KOPT-K1 (cell line): ENCODE measurements around the gene LTBR.
A peak's percentile ranks its signal among the peaks of the same experiment; 100 is the strongest.
"Not testable (repeated sequence)": the region's sequence is repeated elsewhere in the genome, so short reads cannot be mapped to it uniquely, and the experiment has no call there.

Source experiments
- H3K27ac ChIP-seq: fragments of 200-600 bp; sonication (generic); 2 replicates; pipeline ENCODE4 v1.5.1; 2016; ENCODE audit warnings: antibody characterized with exemption, mild to moderate bottlenecking, low read depth, low read length; ENCODE audit not compliant: poor library complexity, severe bottlenecking
- H3K36me3 ChIP-seq: fragments of 200-600 bp; sonication (generic); 2 replicates; pipeline ENCODE4 v1.5.1; 2017; ENCODE audit warnings: antibody characterized with exemption, mild to moderate bottlenecking, low read length, moderate library complexity; ENCODE audit not compliant: insufficient read depth
- H3K9me3 ChIP-seq: fragments of 200-600 bp; sonication (generic); 2 replicates; pipeline ENCODE4 v1.5.1; 2017; ENCODE audit warnings: antibody characterized with exemption, low read length, mild to moderate bottlenecking; ENCODE audit not compliant: insufficient read depth, poor library complexity, severe bottlenecking

The LTBR gene

DNA sequence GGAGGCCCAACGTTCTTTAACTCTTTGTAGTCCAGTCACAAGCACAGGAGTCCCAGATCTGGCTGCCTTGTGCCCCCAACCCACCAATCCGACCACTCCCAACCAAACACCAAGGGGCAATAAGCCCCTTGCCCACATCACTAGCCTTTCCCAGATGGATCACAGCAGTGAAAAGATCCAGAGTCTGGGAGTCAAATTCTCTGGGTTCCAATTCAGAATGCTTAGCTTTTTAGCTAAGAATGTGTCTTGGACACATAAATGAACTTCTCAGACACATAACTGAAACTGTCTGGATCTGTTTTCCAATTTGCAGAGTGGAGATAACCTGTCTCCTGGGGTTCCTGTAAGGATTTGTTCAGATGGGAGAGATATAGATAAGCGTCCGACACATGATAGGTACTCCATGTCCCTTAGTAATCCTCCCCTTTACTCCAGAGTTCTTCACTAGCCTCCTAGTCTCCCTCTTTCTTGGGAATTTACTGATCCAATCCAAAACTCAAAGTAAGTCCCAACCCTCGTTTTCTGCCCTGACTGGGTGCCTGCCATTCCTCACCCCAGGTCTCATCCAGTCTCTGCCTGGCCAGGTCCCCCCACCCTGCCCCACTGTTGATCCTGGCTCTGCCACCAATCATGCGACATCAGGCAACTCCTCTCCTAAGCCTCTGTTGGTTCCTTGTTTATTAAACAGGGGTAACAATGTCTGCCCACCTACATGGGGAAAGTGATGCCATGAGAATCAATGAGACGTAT, 41.6 kb upstream of the LTBR start:
- Histone ChIP-seq H3K36me3 (no peaks in the 10 kb centered on the region), H3K27ac (peak overlapping the region; percentile 99), H3K9me3 (no peaks in the 10 kb centered on the region)

DNA sequence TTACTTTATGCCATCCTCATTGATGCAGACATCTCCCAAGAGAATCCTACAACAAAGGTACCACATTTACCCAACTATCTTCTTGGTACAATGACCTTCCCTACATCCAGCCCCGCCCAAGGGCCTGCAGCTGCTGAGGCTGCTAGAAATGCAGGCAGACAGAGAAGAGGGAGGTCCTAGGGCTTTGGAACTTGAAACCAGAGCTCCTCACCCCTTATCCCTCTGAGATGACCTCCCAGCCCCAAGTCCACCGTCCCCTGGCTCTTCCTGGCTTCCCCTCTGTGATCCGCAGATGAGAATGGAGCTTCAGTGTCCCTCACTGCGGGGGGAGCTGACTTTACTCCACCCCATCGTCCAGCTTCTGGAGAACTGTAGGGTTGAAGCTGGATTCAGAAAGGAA, 40.4 kb upstream of the LTBR start:
- Histone ChIP-seq H3K36me3 (no peaks in the 10 kb centered on the region), H3K27ac (peak overlapping the region; percentile 99), H3K9me3 (no peaks in the 10 kb centered on the region)

DNA sequence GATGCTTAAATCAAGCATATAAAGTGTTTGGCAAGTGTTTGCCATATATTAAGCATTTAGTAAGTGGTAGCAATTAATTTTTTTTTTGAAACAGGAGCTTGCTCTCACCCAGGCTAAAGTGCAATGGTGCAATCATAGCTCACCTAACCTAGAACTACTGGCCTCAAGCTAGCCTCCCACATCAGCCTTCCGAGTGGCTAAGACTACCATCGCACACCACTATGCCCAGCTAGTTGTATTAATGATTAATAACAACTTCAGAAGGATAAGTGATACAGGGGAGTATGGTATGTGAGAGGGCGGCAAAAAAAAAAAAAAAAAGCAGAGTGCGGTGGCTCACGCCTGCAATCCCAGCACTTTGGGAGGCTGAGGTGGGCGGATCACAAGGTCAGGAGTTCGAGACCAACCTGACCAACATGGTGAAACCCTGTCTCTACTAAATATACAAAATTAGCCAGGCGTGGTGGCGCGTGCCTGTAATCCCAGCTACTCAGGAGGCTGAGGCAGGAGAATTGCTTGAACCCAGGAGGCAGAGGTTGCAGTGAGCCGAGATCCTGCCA, 39.8 kb upstream of the LTBR start:
- not testable (repeated sequence) for H3K36me3 ChIP-seq, H3K9me3 ChIP-seq
- H3K27ac ChIP-seq: peak overlapping the region; percentile 99

DNA sequence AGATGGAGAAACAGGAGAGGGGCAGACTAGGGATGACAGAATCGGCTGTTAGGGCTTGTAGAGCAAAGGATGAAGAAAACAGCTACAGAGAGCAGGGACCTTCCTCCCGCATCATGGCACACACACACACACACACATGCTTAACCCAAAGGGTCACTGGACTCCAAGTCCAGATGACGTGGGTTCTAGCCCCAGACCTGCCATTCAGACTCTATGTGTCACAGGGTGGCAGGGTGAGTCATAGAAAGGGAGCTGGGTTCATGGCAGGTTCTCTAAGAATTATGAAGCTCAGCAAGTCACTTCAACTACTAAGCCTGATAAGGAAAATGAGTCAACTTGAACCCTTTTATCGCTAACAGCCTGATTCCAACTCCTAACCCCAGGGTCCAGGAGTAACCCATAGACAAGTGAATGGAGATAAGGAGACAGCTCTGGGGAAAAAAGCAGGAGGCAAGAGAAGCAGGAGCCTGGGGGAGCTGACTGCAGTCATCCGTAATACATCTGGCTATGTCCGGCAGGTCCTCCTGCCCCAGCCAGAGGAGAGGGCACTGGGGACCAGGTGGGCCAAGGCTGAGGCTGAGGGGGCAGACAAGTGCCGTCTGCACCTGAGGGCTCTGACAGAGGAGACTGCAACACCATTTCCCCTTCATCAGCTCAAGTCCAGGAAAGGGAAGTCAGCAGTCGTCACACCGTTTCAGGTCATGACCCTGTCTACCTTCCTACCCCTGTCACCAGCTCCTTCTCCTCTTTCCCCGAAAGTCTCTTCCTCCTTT, 38.5 kb upstream of the LTBR start:
- H3K9me3 ChIP-seq: no peaks in the 10 kb centered on the region
- H3K27ac ChIP-seq: peak overlapping the region; percentile 84
- H3K36me3 ChIP-seq: no peaks in the 10 kb centered on the region

DNA sequence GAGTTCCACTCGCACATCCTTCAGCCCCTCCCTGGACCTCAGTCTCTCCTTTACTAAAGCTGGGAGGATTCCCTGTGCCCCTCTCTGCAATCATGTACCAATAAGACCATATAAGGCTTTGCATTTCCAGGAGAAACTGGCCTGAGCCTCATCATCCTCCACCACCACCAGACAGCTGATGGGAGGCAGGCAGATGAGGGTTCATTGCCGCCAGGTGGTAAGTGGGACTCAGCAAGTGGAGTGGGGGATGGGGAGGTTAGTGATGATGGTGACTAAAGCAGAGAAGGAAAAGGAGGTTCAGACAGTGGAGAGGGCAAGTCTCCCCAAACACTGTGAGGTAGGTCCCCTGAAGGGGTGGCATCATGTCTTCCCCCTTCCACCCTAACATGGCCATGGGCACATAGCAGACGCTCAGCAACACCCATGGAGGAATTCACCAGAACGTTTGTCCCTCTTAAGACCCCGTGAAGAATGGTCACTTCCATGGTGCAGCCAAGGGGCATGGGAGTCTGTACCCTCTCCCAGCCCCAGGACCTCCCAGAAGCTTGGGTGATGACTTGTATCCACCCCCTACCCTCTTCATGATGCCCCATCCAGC, 37.6 kb upstream of the LTBR start:
- Histone ChIP-seq H3K27ac (peak overlapping the region; percentile 84), H3K36me3 (no peaks in the 10 kb centered on the region), H3K9me3 (no peaks in the 10 kb centered on the region)

DNA sequence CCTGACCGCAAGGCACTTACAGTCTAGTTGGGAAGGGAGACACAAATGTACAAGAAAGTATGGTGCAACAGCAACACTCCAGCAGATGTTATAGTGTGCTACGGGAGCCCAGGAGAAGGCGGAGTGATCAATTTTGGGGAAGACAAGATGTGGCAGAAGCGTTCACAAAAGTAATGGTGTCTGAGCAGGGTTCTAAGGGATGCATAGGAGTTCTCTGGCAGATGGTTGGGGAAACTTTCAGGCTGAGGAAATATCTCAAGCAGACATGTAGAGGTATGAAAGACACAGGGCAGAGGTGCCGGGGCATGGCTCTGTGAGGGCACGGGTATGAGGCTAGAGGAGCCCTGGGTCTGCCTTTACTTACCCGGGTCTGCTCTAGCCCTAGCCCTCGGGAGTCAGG, 37.0 kb upstream of the LTBR start:
- Histone ChIP-seq H3K9me3 (no peaks in the 10 kb centered on the region), H3K27ac (peak overlapping the region; percentile 84), H3K36me3 (no peaks in the 10 kb centered on the region)

DNA sequence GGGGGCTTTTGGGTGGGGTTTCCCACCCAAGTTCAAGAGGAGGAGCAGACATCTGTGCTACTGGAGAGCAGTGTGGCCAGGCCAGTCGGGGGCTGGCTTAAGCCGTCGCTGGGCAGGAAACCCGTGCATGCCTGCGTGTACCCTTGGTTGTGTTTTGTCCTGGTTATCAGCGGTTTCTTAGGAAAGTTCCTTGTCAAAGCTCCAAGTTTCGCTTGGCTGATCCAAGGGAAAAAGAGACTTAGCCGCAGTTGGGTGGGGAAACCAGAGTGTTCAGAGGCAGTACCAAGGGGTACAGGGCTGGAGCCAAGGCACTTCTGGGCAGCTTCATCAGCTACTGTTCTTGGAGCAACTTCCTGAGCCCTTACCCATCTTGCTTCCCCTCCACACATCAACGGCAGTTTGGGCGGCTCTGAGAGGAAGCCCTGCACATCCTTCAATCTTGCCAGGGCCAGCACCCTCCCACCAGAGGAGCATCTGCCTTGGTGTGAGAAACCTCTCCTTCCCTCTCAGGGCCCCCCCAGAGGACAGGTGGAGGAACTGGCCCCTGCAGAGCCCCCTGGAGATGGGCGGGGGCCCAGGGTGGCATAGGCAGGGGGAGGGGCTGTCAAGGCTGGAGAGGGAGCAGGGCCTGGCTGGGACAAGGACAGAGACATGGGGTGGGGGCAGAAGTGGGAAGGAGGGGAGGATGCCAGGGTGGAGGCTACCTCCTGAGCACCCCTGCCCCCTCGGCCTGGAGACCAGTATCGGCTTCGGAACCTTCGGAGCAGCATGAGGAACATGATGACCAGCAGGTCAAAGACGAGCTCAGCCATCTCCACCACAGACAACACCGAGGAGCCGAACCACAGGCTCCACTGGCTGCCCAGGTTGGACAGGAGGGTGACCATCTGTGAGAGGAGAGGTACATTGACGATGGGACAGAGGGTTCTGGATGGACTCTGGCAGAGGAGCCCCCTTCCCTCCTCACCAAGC, 36.3 kb upstream of the LTBR start:
- H3K9me3 ChIP-seq: no peaks in the 10 kb centered on the region
- H3K27ac ChIP-seq: peak overlapping the region; percentile 84
- no peaks in the 10 kb centered on the region for H3K36me3 ChIP-seq

DNA sequence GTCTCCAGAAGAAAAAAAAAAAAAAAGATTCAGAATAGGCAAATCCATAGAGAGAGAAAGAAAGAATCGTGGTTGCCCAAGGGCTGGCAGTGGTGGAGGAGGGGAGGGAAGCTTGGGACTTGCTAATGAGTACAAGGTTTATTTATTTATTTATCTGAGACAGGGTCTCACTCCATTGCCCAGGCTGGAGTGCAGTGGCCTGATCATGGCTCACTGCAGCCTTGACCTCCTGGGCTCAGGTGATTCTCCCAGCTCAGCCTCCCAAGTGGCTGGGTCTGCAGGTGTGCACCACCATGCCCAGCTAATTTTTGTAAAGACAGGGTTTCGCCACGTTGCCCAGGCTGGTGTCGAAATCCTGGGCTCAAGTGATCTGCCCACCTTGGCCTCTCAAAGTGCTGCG, 32.3 kb upstream of the LTBR start:
- no peaks in the 10 kb centered on the region for H3K36me3 ChIP-seq
- H3K9me3 ChIP-seq: no peaks in the 10 kb centered on the region
- H3K27ac ChIP-seq: no peak overlapping the region

DNA sequence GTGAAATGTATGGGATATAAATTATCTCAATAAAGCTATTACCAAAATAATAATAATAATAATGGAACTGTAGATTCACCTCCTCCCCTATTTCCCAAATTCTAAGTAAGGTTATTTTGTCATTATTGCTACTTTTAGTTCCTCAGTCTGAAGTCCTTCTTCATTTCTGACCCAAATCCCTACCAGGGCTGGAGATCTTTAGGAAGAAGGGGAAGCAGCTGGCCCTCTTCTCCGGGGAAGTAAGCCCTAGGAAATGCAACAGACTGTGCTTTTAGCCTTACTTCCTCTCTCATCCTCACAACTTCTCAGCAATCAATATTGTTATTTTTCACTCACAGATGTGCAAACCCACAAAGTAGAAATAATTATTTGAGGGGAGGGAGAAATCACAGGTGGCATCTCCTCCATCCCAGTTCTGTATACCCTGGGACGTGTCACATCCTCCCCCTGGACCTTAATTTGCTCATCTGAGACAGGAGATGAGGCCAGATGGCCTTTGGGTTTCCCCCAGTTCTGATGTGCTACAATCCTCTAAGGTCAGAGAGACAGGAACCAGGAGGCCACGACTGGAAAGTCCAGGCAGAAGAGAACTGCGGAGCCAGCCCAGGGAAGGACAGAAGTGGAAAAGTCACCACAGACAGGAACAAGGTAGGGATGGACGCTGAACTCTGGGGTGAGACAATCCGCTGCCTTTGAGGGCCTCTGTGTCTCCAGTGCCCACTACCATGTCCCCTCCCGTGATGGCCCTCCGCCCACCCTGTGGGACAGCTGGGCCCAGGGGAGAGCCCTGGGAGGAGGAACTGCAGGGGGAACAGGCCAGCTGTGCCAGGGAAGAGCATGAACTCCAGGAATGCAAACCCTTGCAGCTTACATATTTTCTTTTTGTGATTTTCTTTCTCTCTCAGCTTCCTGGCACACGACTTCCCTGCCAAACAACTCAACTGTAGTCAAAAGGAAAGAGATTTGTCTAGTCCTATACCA, 31.5 kb upstream of the LTBR start:
- Histone ChIP-seq H3K36me3 (no peaks in the 10 kb centered on the region), H3K9me3 (no peaks in the 10 kb centered on the region), H3K27ac (no peak overlapping the region)

DNA sequence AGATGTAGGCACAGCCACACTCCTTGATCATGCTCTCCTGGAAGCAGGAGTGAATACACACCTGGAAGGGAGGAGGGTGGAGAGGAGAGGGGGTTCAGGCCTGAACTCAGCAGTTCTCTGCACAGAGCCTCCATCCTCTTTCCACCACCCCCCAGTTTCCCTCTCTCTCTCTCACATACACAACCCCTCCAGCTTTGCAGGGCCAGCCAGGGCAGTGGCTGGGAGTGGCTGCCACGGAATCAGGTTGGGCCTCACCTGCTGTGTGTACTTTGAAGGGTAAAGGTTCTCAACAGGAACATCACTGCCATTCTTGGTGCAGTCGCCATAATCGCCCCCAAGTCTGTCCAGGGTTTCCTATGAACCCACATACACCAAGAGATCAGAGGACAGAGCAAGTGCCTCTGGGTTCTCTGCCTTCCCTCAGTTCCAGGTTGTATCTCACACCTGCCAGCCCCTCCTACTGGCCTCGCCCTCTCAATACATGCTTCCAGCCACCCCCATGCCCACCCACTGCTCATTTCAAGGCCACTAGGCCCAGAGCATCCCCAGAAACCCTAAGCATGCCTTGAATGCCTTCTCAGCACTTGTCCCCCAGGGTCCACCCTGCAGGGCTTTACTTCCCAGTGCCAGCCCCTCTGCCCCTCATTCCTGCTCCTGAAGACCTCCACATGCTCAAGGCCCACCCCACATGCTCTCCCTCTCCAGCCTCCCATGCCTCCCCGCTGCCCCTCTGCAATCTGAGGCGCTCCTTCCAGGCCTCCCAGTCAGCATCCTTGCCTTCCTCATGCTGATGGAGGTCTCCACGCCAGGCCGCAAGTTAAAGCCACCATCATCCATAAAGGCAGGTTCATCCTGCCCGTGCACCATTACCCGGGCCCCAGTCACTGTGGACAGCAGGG, 29.2 kb upstream of the LTBR start:
- Histone ChIP-seq H3K9me3 (no peaks in the 10 kb centered on the region), H3K27ac (no peak overlapping the region), H3K36me3 (no peaks in the 10 kb centered on the region)

DNA sequence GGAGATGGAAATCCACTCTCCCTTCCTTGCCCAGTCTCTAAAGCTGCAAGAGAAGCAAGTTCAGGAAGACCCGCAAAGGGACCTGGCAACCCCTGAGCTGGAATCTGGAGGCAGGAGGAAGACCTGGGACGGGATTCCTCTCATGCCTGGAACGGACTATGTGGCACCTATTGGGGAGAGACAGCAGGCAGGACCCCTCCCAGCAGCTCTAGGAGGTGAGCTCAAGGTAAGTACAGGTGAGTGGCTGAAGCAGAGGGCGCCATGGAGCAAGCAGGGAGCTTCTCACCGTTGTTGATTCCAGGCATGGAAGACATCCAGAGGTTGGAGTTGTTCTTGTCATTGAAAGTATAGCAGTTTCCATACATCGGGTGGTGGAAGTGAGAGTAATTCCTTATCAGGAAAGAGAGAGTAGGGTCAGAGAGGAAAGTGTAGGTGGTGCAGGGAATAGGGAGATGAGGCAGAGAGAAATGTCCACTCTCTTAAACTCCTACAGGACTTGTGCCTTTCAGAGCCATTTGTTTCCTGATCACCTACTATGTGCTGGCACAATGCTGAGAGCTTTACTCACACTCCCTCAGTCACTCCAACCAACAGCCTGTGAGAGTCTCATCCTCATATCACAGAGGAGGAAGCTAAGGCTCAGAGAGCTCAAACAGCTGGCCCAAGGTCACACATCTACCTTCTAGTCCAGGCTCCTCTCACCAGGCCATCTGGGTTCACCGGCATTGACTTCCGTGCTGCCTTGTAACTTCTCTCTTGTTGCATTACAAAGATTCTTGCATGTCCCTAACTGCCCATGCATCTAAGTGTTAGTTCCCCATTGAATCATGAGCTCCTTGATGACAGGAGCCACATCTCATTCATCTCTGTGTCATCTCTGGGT, 28.2 kb upstream of the LTBR start:
- H3K27ac ChIP-seq: no peak overlapping the region
- no peaks in the 10 kb centered on the region for H3K36me3 ChIP-seq
- H3K9me3 ChIP-seq: no peaks in the 10 kb centered on the region

DNA sequence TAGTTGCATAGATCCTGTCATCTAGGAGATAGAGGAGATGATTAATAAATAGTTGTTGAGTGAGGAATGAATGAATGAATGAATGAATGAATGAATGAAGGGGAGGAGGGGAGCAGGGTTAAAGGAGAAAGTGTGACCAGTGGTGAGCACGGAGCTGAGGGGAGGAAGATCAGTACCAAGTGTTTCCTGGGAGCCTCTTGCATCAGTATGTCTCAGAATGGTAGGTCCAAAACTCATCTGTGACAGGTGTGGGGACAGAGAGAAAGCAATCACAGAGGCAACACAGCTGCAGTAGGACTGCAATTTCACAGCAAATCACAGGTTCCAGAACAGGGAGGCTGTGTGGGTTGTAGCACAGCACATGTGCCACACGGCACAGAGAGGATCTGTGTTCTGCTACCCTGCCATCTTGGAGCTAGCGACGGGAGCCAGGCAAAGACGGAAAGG, 27.6 kb upstream of the LTBR start:
- Histone ChIP-seq H3K9me3 (no peaks in the 10 kb centered on the region), H3K36me3 (no peaks in the 10 kb centered on the region), H3K27ac (no peak overlapping the region)
